Measurements from ENCODE around the gene PDS5A.
A peak's percentile ranks its signal among the peaks of the same experiment; 100 is the strongest.
"Not testable (repeated sequence)": the region's sequence is repeated elsewhere in the genome, so short reads cannot be mapped to it uniquely, and the experiment has no call there.

The PDS5A gene, protein sequence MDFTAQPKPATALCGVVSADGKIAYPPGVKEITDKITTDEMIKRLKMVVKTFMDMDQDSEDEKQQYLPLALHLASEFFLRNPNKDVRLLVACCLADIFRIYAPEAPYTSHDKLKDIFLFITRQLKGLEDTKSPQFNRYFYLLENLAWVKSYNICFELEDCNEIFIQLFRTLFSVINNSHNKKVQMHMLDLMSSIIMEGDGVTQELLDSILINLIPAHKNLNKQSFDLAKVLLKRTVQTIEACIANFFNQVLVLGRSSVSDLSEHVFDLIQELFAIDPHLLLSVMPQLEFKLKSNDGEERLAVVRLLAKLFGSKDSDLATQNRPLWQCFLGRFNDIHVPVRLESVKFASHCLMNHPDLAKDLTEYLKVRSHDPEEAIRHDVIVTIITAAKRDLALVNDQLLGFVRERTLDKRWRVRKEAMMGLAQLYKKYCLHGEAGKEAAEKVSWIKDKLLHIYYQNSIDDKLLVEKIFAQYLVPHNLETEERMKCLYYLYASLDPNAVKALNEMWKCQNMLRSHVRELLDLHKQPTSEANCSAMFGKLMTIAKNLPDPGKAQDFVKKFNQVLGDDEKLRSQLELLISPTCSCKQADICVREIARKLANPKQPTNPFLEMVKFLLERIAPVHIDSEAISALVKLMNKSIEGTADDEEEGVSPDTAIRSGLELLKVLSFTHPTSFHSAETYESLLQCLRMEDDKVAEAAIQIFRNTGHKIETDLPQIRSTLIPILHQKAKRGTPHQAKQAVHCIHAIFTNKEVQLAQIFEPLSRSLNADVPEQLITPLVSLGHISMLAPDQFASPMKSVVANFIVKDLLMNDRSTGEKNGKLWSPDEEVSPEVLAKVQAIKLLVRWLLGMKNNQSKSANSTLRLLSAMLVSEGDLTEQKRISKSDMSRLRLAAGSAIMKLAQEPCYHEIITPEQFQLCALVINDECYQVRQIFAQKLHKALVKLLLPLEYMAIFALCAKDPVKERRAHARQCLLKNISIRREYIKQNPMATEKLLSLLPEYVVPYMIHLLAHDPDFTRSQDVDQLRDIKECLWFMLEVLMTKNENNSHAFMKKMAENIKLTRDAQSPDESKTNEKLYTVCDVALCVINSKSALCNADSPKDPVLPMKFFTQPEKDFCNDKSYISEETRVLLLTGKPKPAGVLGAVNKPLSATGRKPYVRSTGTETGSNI (N-terminal part only)

DNA sequence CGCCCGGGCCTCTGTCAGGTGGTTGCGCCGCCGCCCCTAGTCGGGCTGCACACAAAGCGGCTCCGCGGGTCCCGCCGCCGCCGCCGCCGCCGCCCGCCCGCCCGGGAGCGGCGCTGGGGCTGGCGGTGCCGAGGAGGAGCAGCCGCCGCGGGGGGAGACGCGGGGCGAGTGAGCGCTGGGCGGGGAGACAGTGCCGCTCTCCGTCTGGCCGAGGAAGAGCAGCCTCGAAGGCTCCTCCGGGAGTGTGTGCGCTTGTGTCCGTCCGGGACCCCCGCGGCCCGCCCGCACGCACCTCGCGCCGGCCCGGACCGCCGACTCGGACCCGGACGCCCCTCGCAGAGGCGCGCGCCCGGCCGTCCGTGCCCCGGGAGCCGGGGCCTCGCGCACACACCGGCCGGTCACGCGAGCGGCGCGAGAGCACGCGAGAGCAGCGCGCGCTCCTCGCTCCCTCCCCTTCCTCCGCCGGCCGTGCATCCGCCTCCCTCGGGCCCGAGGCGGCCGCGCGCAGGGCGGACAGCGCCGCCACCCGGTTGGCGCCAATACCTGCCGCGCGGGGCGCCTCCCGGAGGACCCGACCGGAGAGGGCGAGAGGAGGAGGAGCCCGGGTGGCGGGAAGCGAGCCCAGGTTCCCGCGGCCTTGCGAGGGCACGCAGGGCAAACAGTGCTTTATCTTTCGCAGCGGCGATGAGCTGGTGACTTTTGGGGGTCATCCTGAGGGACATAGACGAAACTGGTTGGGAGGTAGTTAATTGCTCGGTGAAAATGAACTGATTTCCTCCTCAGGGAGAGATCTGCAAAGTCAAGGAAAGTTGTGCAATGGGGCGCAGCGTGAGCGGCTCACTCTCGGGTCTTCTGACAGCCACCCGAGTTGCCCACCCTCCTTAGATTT is at the start of gene PDS5A:
Gene PDS5A (minus strand): TSS at position 423 of the 889 bp plus-strand sequence. CDS start 1,334 bp downstream, outside the sequence.
- H3K36me3 ChIP-seq (replicated peaks; ENCODE audit: low read depth, low read length) = peaks cover 16% of the 10 kb centered on the region
- peak within 1 kb of the TSS; percentile 97 for H3K4me2 ChIP-seq (ENCODE audit: low read length)
- H2AFZ ChIP-seq (ENCODE audit: low read depth, low read length) = peak within 1 kb of the TSS; percentile 98
- no peaks in the 10 kb centered on the region for H3K27me3 ChIP-seq (ENCODE audit: low read depth, low read length)
- peak within 1 kb of the TSS; percentile 81 for H3K27ac ChIP-seq (ENCODE audit: low read length)
- TF ChIP-seq CTCF (IDR thresholded peaks at IDR 0.05; ENCODE audit: low read depth, low read length) (peak; percentile 76), EZH2phosphoT487 (IDR thresholded peaks at IDR 0.05; ENCODE audit: low read depth) (no peak)
- H4K20me1 ChIP-seq (ENCODE audit: insufficient read depth, low read length) = peaks cover 13% of the 10 kb centered on the region
- H3K9me3 ChIP-seq (ENCODE audit: insufficient read depth, low read length) = no peaks in the 10 kb centered on the region
- peak within 1 kb of the TSS; percentile 99 for H3K9ac ChIP-seq (ENCODE audit: low read length)
- H3K4me1 ChIP-seq (ENCODE audit: low read length) = peaks cover 18% of the 10 kb centered on the region
- peaks cover 48% of the 10 kb centered on the region for H3K79me2 ChIP-seq (ENCODE audit: low read length)
- peak within 1 kb of the TSS; percentile 97 for H3K4me3 ChIP-seq (ENCODE audit: low read length)

DNA sequence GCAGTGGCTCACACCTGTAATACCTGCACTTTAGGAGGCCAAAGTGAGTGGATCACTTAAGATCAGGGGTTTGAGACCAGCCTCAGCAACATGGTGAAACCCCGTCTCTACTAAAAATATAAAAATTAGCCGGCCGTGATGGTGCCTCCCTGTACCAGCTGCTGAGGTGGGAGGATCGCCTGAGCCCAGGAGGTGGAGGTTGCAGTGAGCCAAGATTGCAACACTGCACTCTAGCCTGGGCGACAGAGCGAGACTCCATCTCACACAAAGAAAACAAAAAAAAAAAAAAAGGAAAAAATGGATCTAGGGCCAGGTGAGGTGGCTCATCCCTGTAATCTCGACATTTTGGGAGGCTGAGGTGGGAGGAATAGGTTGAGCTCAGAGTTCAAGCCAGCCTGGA is 46.3 kb upstream of the PDS5A start:
- not testable (repeated sequence) for H3K4me1 ChIP-seq (ENCODE audit: low read length); H3K9me3 ChIP-seq (ENCODE audit: insufficient read depth, low read length); H3K27me3 ChIP-seq (ENCODE audit: low read depth, low read length); H4K20me1 ChIP-seq (ENCODE audit: insufficient read depth, low read length); H3K9ac ChIP-seq (ENCODE audit: low read length); H3K79me2 ChIP-seq (ENCODE audit: low read length); H2AFZ ChIP-seq (ENCODE audit: low read depth, low read length); H3K36me3 ChIP-seq (replicated peaks; ENCODE audit: low read depth, low read length); H3K27ac ChIP-seq (ENCODE audit: low read length); H3K4me2 ChIP-seq (ENCODE audit: low read length); H3K4me3 ChIP-seq (ENCODE audit: low read length)

DNA sequence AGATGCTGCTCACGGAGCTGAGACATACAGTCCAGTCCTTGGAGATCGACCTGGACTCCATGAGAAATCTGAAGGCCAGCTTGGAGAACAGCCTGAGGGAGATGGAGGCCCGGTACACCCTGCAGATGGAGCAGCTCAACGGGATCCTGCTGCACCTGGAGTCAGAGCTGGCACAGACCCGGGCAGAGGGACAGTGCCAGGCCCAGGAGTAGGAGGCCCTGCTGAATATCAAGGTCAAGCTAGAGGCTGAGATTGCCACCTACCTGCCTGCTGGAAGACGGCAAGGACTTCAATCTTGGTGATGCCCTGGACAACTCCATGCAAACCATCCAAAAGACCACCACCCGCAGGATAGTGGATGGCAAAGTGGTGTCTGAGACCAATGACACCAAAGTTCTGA is 43.4 kb upstream of the PDS5A start:
- H3K27ac ChIP-seq (ENCODE audit: low read length); H3K27me3 ChIP-seq (ENCODE audit: low read depth, low read length); H2AFZ ChIP-seq (ENCODE audit: low read depth, low read length); H3K4me1 ChIP-seq (ENCODE audit: low read length); H3K4me3 ChIP-seq (ENCODE audit: low read length); H3K9ac ChIP-seq (ENCODE audit: low read length); H3K79me2 ChIP-seq (ENCODE audit: low read length); H4K20me1 ChIP-seq (ENCODE audit: insufficient read depth, low read length); H3K9me3 ChIP-seq (ENCODE audit: insufficient read depth, low read length); H3K36me3 ChIP-seq (replicated peaks; ENCODE audit: low read depth, low read length); H3K4me2 ChIP-seq (ENCODE audit: low read length): not testable (repeated sequence)

DNA sequence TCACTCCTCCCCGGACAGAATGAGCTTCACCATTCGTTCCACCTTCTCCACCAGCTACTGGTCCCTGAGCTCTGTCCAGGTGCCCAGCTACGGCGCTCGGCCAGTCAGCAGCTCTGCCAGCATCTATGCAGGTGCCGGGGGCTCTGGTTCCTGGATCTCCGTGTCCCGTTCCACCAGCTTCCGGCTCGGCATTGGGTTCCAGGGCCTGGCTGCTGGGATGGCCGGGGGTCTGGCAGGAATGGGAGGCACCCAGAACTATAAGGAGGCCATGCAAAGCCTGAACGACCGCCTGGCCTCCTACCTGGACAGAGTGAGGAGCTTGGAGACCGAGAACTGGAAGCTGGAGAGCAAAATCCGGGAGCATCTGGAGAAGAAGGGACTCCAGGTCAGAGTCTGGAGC is 42.5 kb upstream of the PDS5A start:
- Histone ChIP-seq H3K4me1 (ENCODE audit: low read length) (no peaks in the 10 kb centered on the region), H3K79me2 (ENCODE audit: low read length) (no peaks in the 10 kb centered on the region), H4K20me1 (ENCODE audit: insufficient read depth, low read length) (no peaks in the 10 kb centered on the region), H3K36me3 (replicated peaks; ENCODE audit: low read depth, low read length) (no peaks in the 10 kb centered on the region), H3K4me2 (ENCODE audit: low read length) (no peak overlapping the region), H3K27me3 (ENCODE audit: low read depth, low read length) (no peaks in the 10 kb centered on the region), H2AFZ (ENCODE audit: low read depth, low read length) (no peak overlapping the region), H3K9ac (ENCODE audit: low read length) (no peak overlapping the region), H3K27ac (ENCODE audit: low read length) (no peak overlapping the region), H3K4me3 (ENCODE audit: low read length) (no peak overlapping the region), H3K9me3 (ENCODE audit: insufficient read depth, low read length) (no peaks in the 10 kb centered on the region)
- no peak for TF ChIP-seq CTCF (IDR thresholded peaks at IDR 0.05; ENCODE audit: low read depth, low read length)
- no peak for TF ChIP-seq EZH2phosphoT487 (IDR thresholded peaks at IDR 0.05; ENCODE audit: low read depth)
